AG09309 (cell line): Measurements from ENCODE around the gene HNRNPCL1.
"Not testable (repeated sequence)": the region's sequence is repeated elsewhere in the genome, so short reads cannot be mapped to it uniquely, and the experiment has no call there.

Experiments
- DNase-seq: peaks from one replicate; pipeline ENCODE4 v3.0.0-alpha.2; 2010; ENCODE audit warnings: low read depth
- H3K4me3 ChIP-seq: 2 replicates; pipeline ENCODE4 v1.5.1; 2011; ENCODE audit warnings: mild to moderate bottlenecking, low read depth, low read length, moderate library complexity; ENCODE audit not compliant: control insufficient read depth
- CTCF ChIP-seq: IDR thresholded peaks from 2 replicates; pipeline ENCODE4 v1.5.1; 2011; ENCODE audit warnings: mild to moderate bottlenecking, low read depth, low read length, inconsistent platforms; ENCODE audit not compliant: insufficient read depth, control insufficient read depth; ENCODE audit errors: missing control alignments

Gene HNRNPCL1

GRCh38 chr1:12848620-12849019, at the start of gene HNRNPCL1:
Gene HNRNPCL1, minus strand, starts transcription at chr1:12848720. Its CDS starts 431 bp downstream, at chr1:12848289.
- not testable (repeated sequence) for H3K4me3 ChIP-seq

GRCh38 chr1:12898170-12898569, 49.6 kb upstream of the HNRNPCL1 start, which contains the start of gene PRAMEF10:
Gene PRAMEF10, minus strand, starts transcription at chr1:12898270. Its CDS starts 2,423 bp downstream, at chr1:12895847.
- H3K4me3 ChIP-seq, DNase-seq: not testable (repeated sequence)

More at GRCh38 chr1:12848620-12849019, at the start of gene HNRNPCL1:
- DNase-seq = not testable (repeated sequence)

GRCh38 chr1:12886101-12886500, 37.6 kb upstream of the HNRNPCL1 start, which contains the start of gene PRAMEF4:
Gene PRAMEF4, minus strand, starts transcription at chr1:12886201. Its CDS starts 2,807 bp downstream, at chr1:12883394.
- DNase-seq, H3K4me3 ChIP-seq: not testable (repeated sequence)

- DNase-seq = not testable (repeated sequence)
These were observed 29.9 kb upstream of the HNRNPCL1 start for GRCh38 chr1:12878453-12878852.

GRCh38 chr1:12863131-12863880, 14.8 kb upstream of the HNRNPCL1 start:
- not testable (repeated sequence) for DNase-seq

More at GRCh38 chr1:12878453-12878852, 29.9 kb upstream of the HNRNPCL1 start:
- not testable (repeated sequence) for H3K4me3 ChIP-seq

GRCh38 chr1:12856786-12857185, 8.3 kb upstream of the HNRNPCL1 start, which contains the start of gene PRAMEF2:
Gene PRAMEF2, plus strand, starts transcription at chr1:12857086. Its CDS starts 1,924 bp downstream, at chr1:12859010.
- DNase-seq, H3K4me3 ChIP-seq: not testable (repeated sequence)

More at GRCh38 chr1:12863131-12863880, 14.8 kb upstream of the HNRNPCL1 start:
- not testable (repeated sequence) for H3K4me3 ChIP-seq

GRCh38 chr1:12851779-12852178, 3.3 kb upstream of the HNRNPCL1 start:
- DNase-seq = no peak
- no peak overlapping the region for H3K4me3 ChIP-seq
- no peak for TF ChIP-seq CTCF

- H3K4me3 ChIP-seq, DNase-seq: not testable (repeated sequence)
These were observed 15.3 kb downstream of the HNRNPCL1 start for GRCh38 chr1:12833251-12833650.

- not testable (repeated sequence) for H3K4me3 ChIP-seq, DNase-seq
These were observed 17.2 kb downstream of the HNRNPCL1 start, which contains the start of gene PRAMEF11 for GRCh38 chr1:12831310-12831709. Gene PRAMEF11, minus strand, starts transcription at chr1:12831410. Its CDS starts 2,621 bp downstream, at chr1:12828789.

- not testable (repeated sequence) for DNase-seq, H3K4me3 ChIP-seq
These were observed 29.5 kb downstream of the HNRNPCL1 start for GRCh38 chr1:12819061-12819460.

GRCh38 chr1:12811409-12811784, 37.1 kb downstream of the HNRNPCL1 start:
- H3K4me3 ChIP-seq = no peak overlapping the region
- no peak for TF ChIP-seq CTCF
- no peak for DNase-seq
